Prostate gland (tissue), 2 donors: ENCODE results near the gene RCN1.

Experiments
- CTCF ChIP-seq, 4 experiments: fragments of 200-600 bp in 2 of 4; fragments of 450-650 bp in 2 of 4; sonication (generic) in 2 of 4; IDR thresholded peaks; 1 replicate in 3 of 4; 2 replicates in 1 of 4; pipeline ENCODE4 v1.5.1; 2016 to 2019; ENCODE audit warnings: antibody characterized with exemption in 4 of 4, mild to moderate bottlenecking in 2 of 4, moderate library complexity in 2 of 4
- POLR2A ChIP-seq: fragments of 450-650 bp; IDR thresholded peaks from one replicate; pipeline ENCODE4 v1.6.1; 2016; ENCODE audit warnings: antibody characterized with exemption, mild to moderate bottlenecking

GRCh38 chr11:32137869-32138268, 47.0 kb downstream of the RCN1 start:
- TF ChIP-seq CTCF (IDR thresholded peaks at IDR 0.05): no peak
- TF ChIP-seq POLR2A: no peak
